Loucy (cell line): Measurements from ENCODE around the gene SYNGAP1.
A peak's percentile ranks its signal among the peaks of the same experiment; 100 is the strongest.

Source experiments
- H2AFZ ChIP-seq: fragments of 200-600 bp; sonication (generic); 2 replicates; pipeline ENCODE4 v1.6.0; 2016; ENCODE audit warnings: antibody characterized with exemption, mild to moderate bottlenecking, low read length, moderate library complexity
- H3F3A ChIP-seq: fragments of 200-600 bp; 2 replicates; pipeline ENCODE4 v1.6.0; 2016; ENCODE audit warnings: antibody characterized with exemption, low read depth, mild to moderate bottlenecking
- H3K27me3 ChIP-seq: fragments of 200-600 bp; sonication (generic); 2 replicates; pipeline ENCODE4 v1.6.1; 2014; ENCODE audit warnings: low read length, mild to moderate bottlenecking; ENCODE audit not compliant: insufficient read depth, poor library complexity, severe bottlenecking
- H3K36me3 ChIP-seq: fragments of 200-600 bp; sonication (generic); 2 replicates; pipeline ENCODE4 v1.6.1; 2016; ENCODE audit warnings: low read length; ENCODE audit not compliant: insufficient read depth
- H3K4me1 ChIP-seq: fragments of 200-600 bp; sonication (generic); 2 replicates; pipeline ENCODE4 v1.5.1; 2014; ENCODE audit warnings: low read length, mild to moderate bottlenecking; ENCODE audit not compliant: insufficient read depth, poor library complexity, severe bottlenecking
- H3K4me2 ChIP-seq: fragments of 200-600 bp; sonication (generic); 2 replicates; pipeline ENCODE4 v1.6.0; 2014; ENCODE audit warnings: antibody characterized with exemption, low read length, low read depth, mild to moderate bottlenecking; ENCODE audit not compliant: poor library complexity, severe bottlenecking
- H3K4me3 ChIP-seq: fragments of 200-600 bp; sonication (generic); 2 replicates; pipeline ENCODE4 v1.5.1; 2014; ENCODE audit warnings: low read length, mild to moderate bottlenecking, mixed read lengths; ENCODE audit not compliant: poor library complexity, severe bottlenecking
- H3K79me2 ChIP-seq: fragments of 200-600 bp; sonication (generic); 2 replicates; pipeline ENCODE4 v1.6.1; 2014; ENCODE audit warnings: low read length; ENCODE audit not compliant: insufficient read depth
- H3K9ac ChIP-seq: fragments of 200-600 bp; sonication (generic); 2 replicates; pipeline ENCODE4 v1.6.0; 2014; ENCODE audit warnings: mild to moderate bottlenecking, low read depth, low read length, moderate library complexity; ENCODE audit not compliant: poor library complexity, severe bottlenecking
- H3K9me2 ChIP-seq: fragments of 200-600 bp; sonication (generic); replicated peaks from 2 replicates; pipeline ENCODE4 v1.6.1; 2016; ENCODE audit warnings: low read depth, low read length, mixed read lengths
- H3K9me3 ChIP-seq: fragments of 200-600 bp; sonication (generic); 2 replicates; pipeline ENCODE4 v1.6.1; 2014; ENCODE audit warnings: mild to moderate bottlenecking, antibody characterized with exemption, low read length, low read depth; ENCODE audit not compliant: insufficient read depth
- H4K20me1 ChIP-seq: fragments of 200-600 bp; sonication (generic); 2 replicates; pipeline ENCODE4 v1.6.0; 2014; ENCODE audit warnings: antibody characterized with exemption, low read length, mild to moderate bottlenecking; ENCODE audit not compliant: insufficient read depth, poor library complexity, severe bottlenecking
- EZH2phosphoT487 ChIP-seq: fragments of 200-600 bp; IDR thresholded peaks from 2 replicates; pipeline ENCODE4 v1.6.1; 2018; ENCODE audit warnings: antibody characterized with exemption, mild to moderate bottlenecking, moderate library complexity, borderline replicate concordance
- TF ChIP-seq, protein P1 (sequence below): fragments of 200-600 bp; sonication (generic); conservative IDR thresholded peaks from 2 replicates; pipeline ENCODE4 v1.5.1; 2014; ENCODE audit warnings: mild to moderate bottlenecking, antibody characterized with exemption, low read length

Gene SYNGAP1

DNA sequence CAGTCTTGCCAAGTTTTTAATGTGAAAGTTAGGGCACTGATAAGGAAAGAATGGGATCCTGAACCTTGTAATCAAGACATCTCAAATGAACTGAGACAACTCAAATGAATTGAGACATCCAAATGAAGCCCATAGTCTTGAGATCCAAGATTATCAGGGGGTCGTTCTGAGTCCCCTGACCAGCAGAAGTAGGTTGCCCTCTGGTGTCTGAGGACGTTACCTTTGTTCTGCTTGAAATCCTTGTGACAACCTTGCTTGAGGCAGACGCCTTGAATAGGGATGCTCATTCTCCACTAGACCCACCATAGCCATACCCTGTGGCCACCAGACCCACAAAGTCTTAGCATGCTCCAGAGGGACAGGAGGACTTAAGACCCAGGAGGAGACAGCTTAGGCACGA, 72.2 kb downstream of the SYNGAP1 start:
- Histone ChIP-seq H3K36me3 (no peaks in the 10 kb centered on the region), H3K9me2 (no peaks in the 10 kb centered on the region), H3K4me3 (no peak overlapping the region), H3K4me1 (peaks cover 9% of the 10 kb centered on the region), H4K20me1 (no peaks in the 10 kb centered on the region), H3K9ac (no peak overlapping the region), H3K27me3 (no peaks in the 10 kb centered on the region), H2AFZ (no peak overlapping the region), H3F3A (no peaks in the 10 kb centered on the region), H3K4me2 (peak overlapping the region; percentile 54), H3K79me2 (no peaks in the 10 kb centered on the region), H3K9me3 (no peaks in the 10 kb centered on the region)
- TF ChIP-seq, protein P1, sequence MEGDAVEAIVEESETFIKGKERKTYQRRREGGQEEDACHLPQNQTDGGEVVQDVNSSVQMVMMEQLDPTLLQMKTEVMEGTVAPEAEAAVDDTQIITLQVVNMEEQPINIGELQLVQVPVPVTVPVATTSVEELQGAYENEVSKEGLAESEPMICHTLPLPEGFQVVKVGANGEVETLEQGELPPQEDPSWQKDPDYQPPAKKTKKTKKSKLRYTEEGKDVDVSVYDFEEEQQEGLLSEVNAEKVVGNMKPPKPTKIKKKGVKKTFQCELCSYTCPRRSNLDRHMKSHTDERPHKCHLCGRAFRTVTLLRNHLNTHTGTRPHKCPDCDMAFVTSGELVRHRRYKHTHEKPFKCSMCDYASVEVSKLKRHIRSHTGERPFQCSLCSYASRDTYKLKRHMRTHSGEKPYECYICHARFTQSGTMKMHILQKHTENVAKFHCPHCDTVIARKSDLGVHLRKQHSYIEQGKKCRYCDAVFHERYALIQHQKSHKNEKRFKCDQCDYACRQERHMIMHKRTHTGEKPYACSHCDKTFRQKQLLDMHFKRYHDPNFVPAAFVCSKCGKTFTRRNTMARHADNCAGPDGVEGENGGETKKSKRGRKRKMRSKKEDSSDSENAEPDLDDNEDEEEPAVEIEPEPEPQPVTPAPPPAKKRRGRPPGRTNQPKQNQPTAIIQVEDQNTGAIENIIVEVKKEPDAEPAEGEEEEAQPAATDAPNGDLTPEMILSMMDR: peak; percentile 60
- no peak for TF ChIP-seq EZH2phosphoT487

DNA sequence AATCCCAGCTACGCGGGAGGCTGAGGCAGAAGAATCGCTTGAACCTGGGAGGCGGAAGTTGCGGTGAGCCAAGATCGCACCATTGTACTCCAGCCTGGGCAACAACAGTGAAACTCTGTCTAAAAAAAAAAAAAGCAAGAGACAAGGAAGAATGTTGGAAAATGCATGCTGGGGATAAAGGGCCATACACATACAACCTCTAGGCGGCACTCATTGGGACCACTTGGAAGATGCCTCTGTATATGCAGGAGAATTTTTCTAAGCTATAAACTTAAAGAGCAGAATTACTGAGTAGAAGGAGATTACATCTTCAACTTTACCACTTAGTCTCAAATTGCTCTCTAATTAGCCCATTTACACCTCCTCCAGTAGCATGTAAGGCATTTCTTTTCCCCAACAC, 77.3 kb downstream of the SYNGAP1 start:
- H3K9ac ChIP-seq: no peak overlapping the region
- no peaks in the 10 kb centered on the region for H3K9me3 ChIP-seq
- no peak overlapping the region for H2AFZ ChIP-seq
- no peaks in the 10 kb centered on the region for H3K9me2 ChIP-seq
- no peaks in the 10 kb centered on the region for H3K79me2 ChIP-seq
- H4K20me1 ChIP-seq: no peaks in the 10 kb centered on the region
- H3K27me3 ChIP-seq: no peaks in the 10 kb centered on the region
- no peaks in the 10 kb centered on the region for H3F3A ChIP-seq
- no peaks in the 10 kb centered on the region for H3K36me3 ChIP-seq
- H3K4me3 ChIP-seq: no peak overlapping the region
- H3K4me1 ChIP-seq: no peaks in the 10 kb centered on the region
- no peak for TF ChIP-seq EZH2phosphoT487
- TF ChIP-seq, protein P1: no peak
- no peak overlapping the region for H3K4me2 ChIP-seq

DNA sequence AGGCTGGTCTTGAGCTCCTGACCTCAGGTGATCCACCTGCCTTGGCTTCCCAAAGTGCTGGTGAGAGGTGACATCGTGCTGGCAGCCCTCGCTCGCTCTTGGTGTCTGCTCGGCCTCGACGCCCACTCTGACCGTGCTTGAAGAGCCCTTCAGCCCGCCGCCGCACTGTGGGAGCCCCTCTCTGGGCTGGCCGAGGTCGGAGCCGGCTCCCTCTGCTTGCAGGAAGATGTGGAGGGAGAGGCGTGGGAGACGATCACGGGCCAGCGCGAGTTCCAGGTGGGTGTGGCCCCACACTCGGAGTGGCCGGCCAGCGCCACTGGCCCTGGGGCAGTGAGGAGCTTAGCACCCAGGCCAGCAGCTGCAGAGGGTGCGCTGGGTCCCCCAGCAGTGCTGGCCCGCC, 82.6 kb downstream of the SYNGAP1 start:
- TF ChIP-seq, protein P1: no peak
- no peak for TF ChIP-seq EZH2phosphoT487
- no peak overlapping the region for H2AFZ ChIP-seq
- no peaks in the 10 kb centered on the region for H3K27me3 ChIP-seq
- H4K20me1 ChIP-seq: no peaks in the 10 kb centered on the region
- H3F3A ChIP-seq: no peaks in the 10 kb centered on the region
- no peak overlapping the region for H3K9ac ChIP-seq
- H3K4me1 ChIP-seq: no peaks in the 10 kb centered on the region
- no peaks in the 10 kb centered on the region for H3K36me3 ChIP-seq
- no peaks in the 10 kb centered on the region for H3K79me2 ChIP-seq
- no peaks in the 10 kb centered on the region for H3K9me3 ChIP-seq
- H3K4me2 ChIP-seq: no peak overlapping the region
- no peaks in the 10 kb centered on the region for H3K9me2 ChIP-seq
- no peak overlapping the region for H3K4me3 ChIP-seq
